AG20443 (cell line): ENCODE measurements around the gene ARHGAP33.
A peak's percentile ranks its signal among the peaks of the same experiment; 100 is the strongest.

Source experiments
- DNase-seq: peaks from one replicate; pipeline ENCODE4 v3.0.0; 2012; ENCODE audit warnings: low spot score, mixed read lengths

The ARHGAP33 gene

GRCh38 chr19:35775298-35776101 lies at the start of gene ARHGAP33:
Gene ARHGAP33, plus strand, starts transcription at chr19:35775564. Its CDS starts 95 bp downstream, at chr19:35775659.
- peak; percentile 99 for DNase-seq

GRCh38 chr19:35727053-35727955 lies 48.1 kb upstream of the ARHGAP33 start:
- no peak for DNase-seq

- no peak for DNase-seq
Measured at GRCh38 chr19:35727956-35728706, 47.2 kb upstream of the ARHGAP33 start.

- no peak for DNase-seq
Measured at GRCh38 chr19:35729021-35729420, 46.3 kb upstream of the ARHGAP33 start.

GRCh38 chr19:35729763-35730162 lies 45.6 kb upstream of the ARHGAP33 start:
- DNase-seq, result no peak

- DNase-seq, result no peak
Measured at GRCh38 chr19:35730326-35730725, 45.0 kb upstream of the ARHGAP33 start.

- DNase-seq, result no peak
Measured at GRCh38 chr19:35731353-35731752, 44.0 kb upstream of the ARHGAP33 start.

- no peak for DNase-seq
Measured at GRCh38 chr19:35731779-35732405, 43.5 kb upstream of the ARHGAP33 start.

GRCh38 chr19:35732540-35733179 lies 42.7 kb upstream of the ARHGAP33 start:
- DNase-seq, result no peak

GRCh38 chr19:35733180-35734125 lies 41.9 kb upstream of the ARHGAP33 start:
- DNase-seq, result no peak

GRCh38 chr19:35734273-35734672 lies 41.1 kb upstream of the ARHGAP33 start:
- DNase-seq, result no peak

GRCh38 chr19:35734889-35735288 lies 40.5 kb upstream of the ARHGAP33 start:
- no peak for DNase-seq

- DNase-seq, result no peak
Measured at GRCh38 chr19:35736913-35737886, 38.2 kb upstream of the ARHGAP33 start.

GRCh38 chr19:35738021-35738886 lies 37.1 kb upstream of the ARHGAP33 start:
- no peak for DNase-seq

GRCh38 chr19:35738887-35739229 lies 36.5 kb upstream of the ARHGAP33 start:
- no peak for DNase-seq

- no peak for DNase-seq
Measured at GRCh38 chr19:35739275-35740107, 35.9 kb upstream of the ARHGAP33 start.

- no peak for DNase-seq
Measured at GRCh38 chr19:35740108-35740422, 35.3 kb upstream of the ARHGAP33 start.
